Measurements from ENCODE around the gene SBNO1. TPM values are rescaled to one million over a fixed set of nuclear protein-coding genes. Genes with fewer than 3 reads are reported as not detected.
"Not testable (repeated sequence)": the region's sequence is repeated elsewhere in the genome, so short reads cannot be mapped to it uniquely, and the experiment has no call there.

SBNO1 gene
- polyA plus RNA-seq, 2 donors, result 4.1 to 4.8 TPM

- peaks cover 12 to 28% of the 10 kb centered on the region in 2 donors for H3K36me3 ChIP-seq (ENCODE audit: control insufficient read depth in 2 of 2, insufficient read depth in 2 of 2, low read length in 1 of 2)
- no peak overlapping the region for H3K27ac ChIP-seq (ENCODE audit: low read depth in 2 of 2, low read length in 1 of 2)
- no peaks in the 10 kb centered on the region for H3K9me3 ChIP-seq (ENCODE audit: control insufficient read depth in 2 of 2, insufficient read depth in 1 of 2, low read depth in 1 of 2, low read length in 1 of 2)
- no peaks in the 10 kb centered on the region for H3K4me1 ChIP-seq (ENCODE audit: control insufficient read depth in 2 of 2, insufficient read depth in 2 of 2, low read length in 1 of 2)
- no peaks in the 10 kb centered on the region for H3K27me3 ChIP-seq (ENCODE audit: control insufficient read depth in 1 of 2, insufficient read depth in 2 of 2, low read length in 2 of 2)
- WGBS, 2 donors, result 92 to 94% methylated on average over 6 of the region's 6 CpGs
- no peak overlapping the region for H3K4me3 ChIP-seq (ENCODE audit: low read depth in 1 of 2, low read length in 2 of 2)
These were observed 44.8 kb downstream of the SBNO1 start for GRCh38 chr12:123319826-123320225.

DNA sequence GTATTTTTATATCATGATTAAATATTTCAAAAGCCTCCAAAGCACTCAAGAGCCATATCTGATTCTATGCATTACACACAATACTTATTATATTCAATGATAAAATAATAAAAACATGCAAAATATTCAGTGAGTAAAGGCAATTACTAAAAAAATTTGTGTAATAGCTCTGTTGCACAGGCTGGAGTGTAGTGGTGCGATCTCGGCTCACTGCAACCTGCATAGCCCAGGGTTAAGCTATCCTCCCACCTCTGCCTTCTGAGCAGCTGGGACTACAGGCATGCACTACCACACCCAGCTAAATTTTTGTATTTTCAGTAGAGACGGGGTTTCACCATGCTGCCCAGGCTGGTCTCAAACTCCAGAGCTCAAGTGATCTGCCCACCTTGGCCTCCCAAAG lies 45.4 kb downstream of the SBNO1 start:
- Histone ChIP-seq H3K36me3 (ENCODE audit: control insufficient read depth in 2 of 2, insufficient read depth in 2 of 2, low read length in 1 of 2) (peaks cover 11 to 25% of the 10 kb centered on the region in 2 donors), H3K4me1 (ENCODE audit: control insufficient read depth in 2 of 2, insufficient read depth in 2 of 2, low read length in 1 of 2) (no peaks in the 10 kb centered on the region), H3K27ac (ENCODE audit: low read depth in 2 of 2, low read length in 1 of 2) (no peak overlapping the region), H3K4me3 (ENCODE audit: low read depth in 1 of 2, low read length in 2 of 2) (no peak overlapping the region), H3K9me3 (ENCODE audit: control insufficient read depth in 2 of 2, insufficient read depth in 1 of 2, low read depth in 1 of 2, low read length in 1 of 2) (no peaks in the 10 kb centered on the region), H3K27me3 (ENCODE audit: control insufficient read depth in 1 of 2, insufficient read depth in 2 of 2, low read length in 2 of 2) (no peaks in the 10 kb centered on the region)
- 94 to 97% methylated on average over 3 of the region's 3 CpGs for whole genome bisulfite sequencing, 2 donors

GRCh38 chr12:123313046-123313445 lies 51.6 kb downstream of the SBNO1 start:
- H3K9me3 ChIP-seq (ENCODE audit: control insufficient read depth in 2 of 2, insufficient read depth in 1 of 2, low read depth in 1 of 2, low read length in 1 of 2); H3K27me3 ChIP-seq (ENCODE audit: control insufficient read depth in 1 of 2, insufficient read depth in 2 of 2, low read length in 2 of 2); H3K4me1 ChIP-seq (ENCODE audit: control insufficient read depth in 2 of 2, insufficient read depth in 2 of 2, low read length in 1 of 2); H3K4me3 ChIP-seq (ENCODE audit: low read depth in 1 of 2, low read length in 2 of 2); H3K27ac ChIP-seq (ENCODE audit: low read depth in 2 of 2, low read length in 1 of 2): not testable (repeated sequence)
- H3K36me3 ChIP-seq (ENCODE audit: control insufficient read depth in 2 of 2, insufficient read depth in 2 of 2, low read length in 1 of 2), result peaks cover 17 to 18% of the 10 kb centered on the region in 2 donors
- 92 to 96% methylated on average over 4 of the region's 4 CpGs for WGBS, 2 donors

DNA sequence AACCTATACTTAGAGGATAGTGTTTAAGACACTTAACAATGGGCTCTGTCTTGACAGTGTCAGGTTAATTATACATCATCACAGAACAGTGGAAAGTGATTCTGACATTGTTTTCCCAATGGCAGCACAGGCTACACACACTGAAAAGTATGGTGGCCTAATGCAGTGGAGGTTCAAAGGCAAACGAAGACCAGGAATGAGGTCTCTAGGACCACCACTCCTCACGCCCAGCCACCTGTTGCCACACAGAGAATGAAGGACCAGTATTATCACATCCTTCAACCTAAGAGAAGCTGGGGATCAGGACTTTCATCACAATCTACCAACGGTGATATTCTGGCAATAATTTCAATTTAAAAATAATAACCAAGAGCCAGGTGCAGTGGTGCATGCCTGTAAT lies 58.4 kb downstream of the SBNO1 start:
- Histone ChIP-seq H3K27ac (ENCODE audit: low read depth in 2 of 2, low read length in 1 of 2) (no peak overlapping the region), H3K4me3 (ENCODE audit: low read depth in 1 of 2, low read length in 2 of 2) (no peak overlapping the region), H3K27me3 (ENCODE audit: control insufficient read depth in 1 of 2, insufficient read depth in 2 of 2, low read length in 2 of 2) (no peaks in the 10 kb centered on the region), H3K9me3 (ENCODE audit: control insufficient read depth in 2 of 2, insufficient read depth in 1 of 2, low read depth in 1 of 2, low read length in 1 of 2) (no peaks in the 10 kb centered on the region), H3K4me1 (ENCODE audit: control insufficient read depth in 2 of 2, insufficient read depth in 2 of 2, low read length in 1 of 2) (no peaks in the 10 kb centered on the region), H3K36me3 (ENCODE audit: control insufficient read depth in 2 of 2, insufficient read depth in 2 of 2, low read length in 1 of 2) (peaks cover 5 to 6% of the 10 kb centered on the region in 2 donors)
- 92% methylated on average over 3 of the region's 3 CpGs for WGBS, 2 donors

DNA sequence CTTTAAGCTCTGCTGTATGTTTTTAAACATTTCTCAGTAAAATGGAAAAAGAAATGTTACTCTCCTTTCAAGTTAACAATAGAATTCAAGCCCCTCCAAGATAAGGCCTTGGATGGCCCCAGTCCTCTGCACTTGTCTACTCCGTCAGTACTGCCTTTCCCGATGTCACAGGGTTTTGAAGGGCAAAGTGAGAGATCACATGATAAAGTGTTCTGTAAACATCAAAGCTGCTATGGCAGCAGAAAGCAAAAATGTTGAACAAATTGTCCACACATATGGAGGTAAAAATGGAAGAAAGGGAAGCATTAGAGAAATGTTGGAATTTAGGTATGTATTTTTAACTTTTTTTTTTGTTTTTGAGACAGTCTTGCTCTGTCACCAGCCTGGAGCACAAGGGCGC lies 59.5 kb downstream of the SBNO1 start:
- H3K27me3 ChIP-seq (ENCODE audit: control insufficient read depth in 1 of 2, insufficient read depth in 2 of 2, low read length in 2 of 2), result no peaks in the 10 kb centered on the region
- H3K36me3 ChIP-seq (ENCODE audit: control insufficient read depth in 2 of 2, insufficient read depth in 2 of 2, low read length in 1 of 2), result peaks cover 5 to 6% of the 10 kb centered on the region in 2 donors
- H3K4me3 ChIP-seq (ENCODE audit: low read depth in 1 of 2, low read length in 2 of 2), result no peak overlapping the region
- 73 to 74% methylated on average over 3 of the region's 3 CpGs for WGBS, 2 donors
- no peak overlapping the region for H3K27ac ChIP-seq (ENCODE audit: low read depth in 2 of 2, low read length in 1 of 2)
- no peaks in the 10 kb centered on the region for H3K4me1 ChIP-seq (ENCODE audit: control insufficient read depth in 2 of 2, insufficient read depth in 2 of 2, low read length in 1 of 2)
- no peaks in the 10 kb centered on the region for H3K9me3 ChIP-seq (ENCODE audit: control insufficient read depth in 2 of 2, insufficient read depth in 1 of 2, low read depth in 1 of 2, low read length in 1 of 2)

GRCh38 chr12:123293178-123293760 lies 71.4 kb downstream of the SBNO1 start:
- Histone ChIP-seq H3K27ac (ENCODE audit: low read depth in 2 of 2, low read length in 1 of 2) (no peak overlapping the region), H3K4me1 (ENCODE audit: control insufficient read depth in 2 of 2, insufficient read depth in 2 of 2, low read length in 1 of 2) (no peaks in the 10 kb centered on the region), H3K36me3 (ENCODE audit: control insufficient read depth in 2 of 2, insufficient read depth in 2 of 2, low read length in 1 of 2) (peaks cover 21 to 24% of the 10 kb centered on the region in 2 donors), H3K4me3 (ENCODE audit: low read depth in 1 of 2, low read length in 2 of 2) (no peak overlapping the region), H3K9me3 (ENCODE audit: control insufficient read depth in 2 of 2, insufficient read depth in 1 of 2, low read depth in 1 of 2, low read length in 1 of 2) (no peaks in the 10 kb centered on the region), H3K27me3 (ENCODE audit: control insufficient read depth in 1 of 2, insufficient read depth in 2 of 2, low read length in 2 of 2) (no peaks in the 10 kb centered on the region)
- WGBS, 2 donors, result 90 to 93% methylated on average over 9 of the region's 9 CpGs

DNA sequence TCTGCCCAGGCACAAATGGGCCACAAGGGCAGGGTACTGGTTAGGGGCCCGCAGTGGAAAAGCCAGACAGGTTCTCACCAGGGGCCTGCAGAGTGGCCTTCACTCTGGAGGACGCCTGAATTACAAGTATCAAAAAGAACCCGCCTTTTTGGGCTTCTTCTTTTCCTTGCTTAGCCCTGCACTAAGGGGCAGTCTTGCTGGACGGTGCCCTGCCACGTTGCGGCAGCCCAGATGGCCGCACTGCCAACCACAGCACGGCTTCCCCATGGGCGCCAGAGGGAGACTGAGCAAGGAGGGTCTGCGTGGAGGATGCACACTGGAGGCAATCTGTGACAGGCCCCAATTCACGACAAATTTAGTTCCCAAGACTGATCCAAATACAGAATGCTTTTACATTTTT lies 74.7 kb downstream of the SBNO1 start:
- 93 to 95% methylated on average over 11 of the region's 11 CpGs for WGBS, 2 donors
- Histone ChIP-seq H3K4me1 (ENCODE audit: control insufficient read depth in 2 of 2, insufficient read depth in 2 of 2, low read length in 1 of 2) (no peaks in the 10 kb centered on the region), H3K36me3 (ENCODE audit: control insufficient read depth in 2 of 2, insufficient read depth in 2 of 2, low read length in 1 of 2) (peaks cover 14 to 16% of the 10 kb centered on the region in 2 donors), H3K9me3 (ENCODE audit: control insufficient read depth in 2 of 2, insufficient read depth in 1 of 2, low read depth in 1 of 2, low read length in 1 of 2) (no peaks in the 10 kb centered on the region), H3K4me3 (ENCODE audit: low read depth in 1 of 2, low read length in 2 of 2) (no peak overlapping the region), H3K27ac (ENCODE audit: low read depth in 2 of 2, low read length in 1 of 2) (no peak overlapping the region), H3K27me3 (ENCODE audit: control insufficient read depth in 1 of 2, insufficient read depth in 2 of 2, low read length in 2 of 2) (no peaks in the 10 kb centered on the region)

GRCh38 chr12:123288751-123289346 lies 75.8 kb downstream of the SBNO1 start:
- Histone ChIP-seq H3K36me3 (ENCODE audit: control insufficient read depth in 2 of 2, insufficient read depth in 2 of 2, low read length in 1 of 2) (peaks cover 14 to 15% of the 10 kb centered on the region in 2 donors), H3K27me3 (ENCODE audit: control insufficient read depth in 1 of 2, insufficient read depth in 2 of 2, low read length in 2 of 2) (no peaks in the 10 kb centered on the region), H3K4me1 (ENCODE audit: control insufficient read depth in 2 of 2, insufficient read depth in 2 of 2, low read length in 1 of 2) (no peaks in the 10 kb centered on the region), H3K9me3 (ENCODE audit: control insufficient read depth in 2 of 2, insufficient read depth in 1 of 2, low read depth in 1 of 2, low read length in 1 of 2) (no peaks in the 10 kb centered on the region), H3K4me3 (ENCODE audit: low read depth in 1 of 2, low read length in 2 of 2) (no peak overlapping the region), H3K27ac (ENCODE audit: low read depth in 2 of 2, low read length in 1 of 2) (no peak overlapping the region)
- WGBS, 2 donors, result 92 to 94% methylated on average over 20 of the region's 20 CpGs

- Histone ChIP-seq H3K27ac (ENCODE audit: low read depth in 2 of 2, low read length in 1 of 2) (no peak overlapping the region), H3K27me3 (ENCODE audit: control insufficient read depth in 1 of 2, insufficient read depth in 2 of 2, low read length in 2 of 2) (no peaks in the 10 kb centered on the region), H3K9me3 (ENCODE audit: control insufficient read depth in 2 of 2, insufficient read depth in 1 of 2, low read depth in 1 of 2, low read length in 1 of 2) (no peaks in the 10 kb centered on the region), H3K4me1 (ENCODE audit: control insufficient read depth in 2 of 2, insufficient read depth in 2 of 2, low read length in 1 of 2) (no peaks in the 10 kb centered on the region), H3K4me3 (ENCODE audit: low read depth in 1 of 2, low read length in 2 of 2) (no peak overlapping the region), H3K36me3 (ENCODE audit: control insufficient read depth in 2 of 2, insufficient read depth in 2 of 2, low read length in 1 of 2) (peaks cover 3 to 7% of the 10 kb centered on the region in 2 donors)
- 66 to 67% methylated on average over 9 of the region's 9 CpGs for WGBS, 2 donors
These were observed 77.8 kb downstream of the SBNO1 start for GRCh38 chr12:123286652-123287373.
